Mesothelial cell of epicardium (in vitro differentiated cells): ENCODE data around the gene FAM72A. TPM values are rescaled to one million over a fixed set of nuclear protein-coding genes. Genes with fewer than 3 reads are reported as not detected.
"Not testable (repeated sequence)": the region's sequence is repeated elsewhere in the genome, so short reads cannot be mapped to it uniquely, and the experiment has no call there.

ENCODE experiments used
- DNase-seq, 2 experiments: peaks; one replicate each; pipeline ENCODE4 v3.0.0; 2021; ENCODE audit warnings: low spot score in 2 of 2; ENCODE audit not compliant: unreplicated experiment in 2 of 2
- H3K27ac Mint-ChIP-seq: 2 replicates; pipeline ENCODE4 v1.8.0; 2021; ENCODE audit warnings: mixed read lengths
- H3K27me3 Mint-ChIP-seq: 2 replicates; pipeline ENCODE4 v1.8.0; 2021; ENCODE audit warnings: low read depth, mixed read lengths
- H3K36me3 Mint-ChIP-seq: 2 replicates; pipeline ENCODE4 v1.8.0; 2021; ENCODE audit warnings: mixed read lengths
- H3K4me1 Mint-ChIP-seq: 2 replicates; pipeline ENCODE4 v1.8.0; 2021; ENCODE audit warnings: mixed read lengths
- H3K4me3 Mint-ChIP-seq: 2 replicates; pipeline ENCODE4 v1.8.0; 2021; ENCODE audit warnings: mild to moderate bottlenecking, moderate library complexity, mixed read lengths
- H3K9me3 Mint-ChIP-seq: 2 replicates; pipeline ENCODE4 v1.8.0; 2021; ENCODE audit warnings: mixed read lengths
- total RNA-seq: library from RNA; stranded (reverse); gene quantifications from 3 replicates; pipeline ENCODE4 v1.2.1, GENCODE V29; 2021

Gene FAM72A
- total RNA-seq, 1 donor from 2014 or later = 2.0 TPM

- not testable (repeated sequence) for H3K9me3 Mint-ChIP-seq, DNase-seq, H3K36me3 Mint-ChIP-seq, H3K27ac Mint-ChIP-seq, H3K27me3 Mint-ChIP-seq, H3K4me3 Mint-ChIP-seq, H3K4me1 Mint-ChIP-seq
Observed at GRCh38 chr1:206196748-206197424, 5.8 kb downstream of the FAM72A start.

DNA sequence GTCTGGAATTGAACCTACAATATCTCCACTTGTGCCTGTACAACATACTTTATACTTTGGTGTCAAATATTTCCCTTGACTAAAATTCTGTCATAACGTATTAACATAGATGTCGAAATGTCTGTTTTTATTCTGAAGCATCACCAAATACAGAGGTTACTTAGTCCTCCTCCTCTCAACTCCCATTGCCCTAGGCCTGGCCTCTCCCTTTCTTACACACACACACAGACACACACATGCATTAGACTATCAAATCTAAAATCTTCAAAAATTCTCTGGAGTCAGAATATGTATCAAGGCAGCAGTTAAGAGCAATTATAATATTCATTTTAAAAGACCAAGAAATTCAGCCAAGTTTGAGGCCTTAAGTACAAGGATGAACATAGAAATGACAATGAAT lies 7.5 kb downstream of the FAM72A start:
- not testable (repeated sequence) for H3K4me1 Mint-ChIP-seq, H3K9me3 Mint-ChIP-seq, H3K27ac Mint-ChIP-seq, DNase-seq, H3K4me3 Mint-ChIP-seq, H3K36me3 Mint-ChIP-seq, H3K27me3 Mint-ChIP-seq

DNA sequence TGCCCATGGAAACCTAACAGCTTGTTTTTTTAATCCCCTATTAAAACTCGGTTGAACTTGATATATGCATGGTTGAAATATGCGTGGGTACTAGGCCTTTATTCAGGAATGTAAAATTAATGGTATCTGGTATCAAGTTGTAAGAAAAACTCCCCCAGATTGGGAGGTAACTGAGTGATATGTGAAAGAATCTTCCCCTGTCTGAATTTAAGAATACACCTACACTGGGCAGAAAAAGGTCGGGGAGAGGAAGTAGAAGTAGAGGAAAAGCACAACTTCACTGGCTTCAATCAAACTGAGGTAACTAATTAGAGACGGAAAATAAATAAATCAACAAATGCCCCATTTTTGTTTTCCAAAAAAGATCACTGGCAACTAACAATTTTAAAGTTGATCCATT lies 15.8 kb downstream of the FAM72A start:
- H3K27me3 Mint-ChIP-seq, H3K4me3 Mint-ChIP-seq, H3K36me3 Mint-ChIP-seq, H3K9me3 Mint-ChIP-seq, DNase-seq, H3K4me1 Mint-ChIP-seq: not testable (repeated sequence)
- H3K27ac Mint-ChIP-seq = peak overlapping the region; percentile 70

GRCh38 chr1:206185778-206186177 lies 16.9 kb downstream of the FAM72A start:
- H3K27ac Mint-ChIP-seq, H3K4me3 Mint-ChIP-seq, H3K4me1 Mint-ChIP-seq, DNase-seq, H3K9me3 Mint-ChIP-seq, H3K36me3 Mint-ChIP-seq, H3K27me3 Mint-ChIP-seq: not testable (repeated sequence)

GRCh38 chr1:206183788-206184187 lies 18.9 kb downstream of the FAM72A start:
- H3K9me3 Mint-ChIP-seq, H3K27me3 Mint-ChIP-seq, H3K27ac Mint-ChIP-seq, DNase-seq, H3K4me3 Mint-ChIP-seq, H3K4me1 Mint-ChIP-seq, H3K36me3 Mint-ChIP-seq: not testable (repeated sequence)

DNA sequence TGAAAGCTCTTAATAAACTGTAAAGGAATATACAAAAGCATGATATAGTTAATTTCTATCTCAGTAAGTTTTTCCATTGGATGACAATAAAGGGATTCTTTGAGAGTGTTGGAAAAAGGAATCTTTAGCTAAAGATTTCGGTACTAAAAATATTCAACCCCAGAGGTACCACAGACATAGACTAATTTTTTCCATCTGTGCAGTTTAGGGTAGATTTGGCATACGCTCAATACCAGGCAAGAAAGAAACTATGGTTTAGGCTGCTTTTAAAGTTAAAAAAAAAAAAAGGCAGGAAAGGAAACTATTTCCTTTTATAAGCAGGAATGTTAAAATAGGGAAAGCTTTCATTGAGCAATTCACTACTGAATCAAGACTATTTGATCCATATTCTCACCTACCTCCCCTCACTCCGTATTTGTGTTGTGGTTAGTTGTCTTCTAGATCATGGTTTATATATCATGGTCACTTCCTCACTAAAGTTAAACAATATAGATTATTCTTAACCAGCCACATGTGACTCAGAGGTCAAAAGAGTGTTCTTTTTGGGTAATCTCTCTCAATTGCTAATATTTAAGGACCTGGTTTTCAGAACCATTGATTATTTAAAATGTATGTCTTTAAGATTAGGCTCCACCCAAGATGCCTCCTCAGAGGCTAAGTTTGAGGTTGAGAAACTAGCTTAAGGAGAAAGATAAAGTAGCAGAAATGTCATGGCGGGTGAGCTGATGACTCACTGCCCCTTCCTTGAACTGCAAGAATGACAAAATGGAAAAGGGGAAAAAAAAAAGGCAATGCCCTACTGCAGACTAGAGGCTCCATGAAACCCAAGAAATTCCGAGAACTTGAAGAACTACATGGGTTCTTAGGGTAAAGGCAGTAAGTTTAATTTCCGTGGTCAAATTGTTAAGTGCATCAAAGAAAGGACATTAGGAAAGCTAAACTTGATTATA lies 20.0 kb downstream of the FAM72A start:
- not testable (repeated sequence) for H3K27ac Mint-ChIP-seq, H3K27me3 Mint-ChIP-seq, H3K36me3 Mint-ChIP-seq, H3K4me1 Mint-ChIP-seq, H3K4me3 Mint-ChIP-seq, H3K9me3 Mint-ChIP-seq, DNase-seq

DNA sequence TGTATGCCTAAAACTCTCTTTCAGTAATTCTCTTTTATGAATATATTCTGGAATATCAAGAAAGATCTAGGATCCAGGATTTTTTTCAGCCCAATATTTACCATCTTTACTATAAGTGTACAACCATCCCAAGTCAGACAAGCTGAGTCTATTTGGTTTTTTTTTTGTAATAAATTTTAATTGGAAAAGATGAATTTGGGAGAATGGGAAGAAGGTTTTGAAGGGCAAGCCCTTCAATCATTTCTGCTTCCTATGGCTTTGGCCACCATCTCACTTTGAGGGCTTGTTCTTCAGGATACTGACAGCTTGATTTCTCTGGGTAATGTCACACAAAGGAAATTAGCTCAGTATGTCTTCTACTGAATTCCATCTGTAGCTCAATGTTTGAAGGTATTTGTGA lies 23.0 kb downstream of the FAM72A start:
- DNase-seq, H3K4me1 Mint-ChIP-seq, H3K9me3 Mint-ChIP-seq, H3K27ac Mint-ChIP-seq, H3K36me3 Mint-ChIP-seq, H3K4me3 Mint-ChIP-seq, H3K27me3 Mint-ChIP-seq: not testable (repeated sequence)

DNA sequence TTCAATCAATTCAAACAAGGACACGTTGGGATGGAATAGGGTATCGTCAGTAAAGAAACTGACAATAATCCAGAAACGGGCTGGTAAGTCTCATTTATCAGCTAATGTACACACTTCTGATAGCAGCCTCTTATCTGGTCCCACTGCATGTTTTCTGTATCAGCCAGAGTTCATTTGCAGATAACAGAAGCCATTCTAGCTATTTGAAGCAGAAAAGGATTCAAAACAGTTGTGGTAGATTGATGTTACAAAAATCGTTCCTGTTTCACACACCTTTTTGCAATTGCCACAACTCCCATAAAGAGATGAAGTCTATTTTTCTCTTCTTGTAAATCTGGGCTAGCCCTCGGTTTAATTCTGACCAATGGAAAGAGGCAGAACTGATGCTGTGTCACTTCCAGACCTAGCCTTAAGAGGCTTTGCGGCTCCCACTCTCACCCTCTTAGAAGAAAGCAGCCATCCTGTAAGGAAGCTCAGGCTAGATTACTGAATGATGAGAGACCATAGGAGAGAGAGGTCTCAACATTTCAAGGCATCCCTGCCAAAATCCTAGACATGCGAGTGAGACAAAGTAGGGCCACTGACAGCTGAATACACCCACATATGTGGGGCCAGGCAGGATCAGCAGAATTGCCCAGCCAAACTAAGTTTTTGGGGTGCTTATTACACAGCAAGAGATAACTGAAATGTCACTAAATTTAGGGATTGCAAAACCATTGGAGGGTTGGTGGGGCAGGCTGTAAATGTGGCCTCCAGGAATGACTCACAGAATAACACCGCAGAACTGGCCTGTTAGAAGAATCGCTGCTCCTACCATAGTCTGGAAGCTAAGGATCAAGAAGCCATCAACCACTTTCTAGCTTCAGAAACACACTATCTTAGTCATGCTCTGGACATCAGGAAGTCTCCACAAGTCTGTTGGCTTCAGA lies 24.3 kb downstream of the FAM72A start:
- not testable (repeated sequence) for H3K4me3 Mint-ChIP-seq, H3K36me3 Mint-ChIP-seq, DNase-seq, H3K27me3 Mint-ChIP-seq, H3K4me1 Mint-ChIP-seq, H3K9me3 Mint-ChIP-seq
- H3K27ac Mint-ChIP-seq = peak overlapping the region; percentile 7

- H3K27ac Mint-ChIP-seq, H3K27me3 Mint-ChIP-seq, H3K9me3 Mint-ChIP-seq, H3K4me3 Mint-ChIP-seq, H3K4me1 Mint-ChIP-seq, DNase-seq, H3K36me3 Mint-ChIP-seq: not testable (repeated sequence)
Observed at GRCh38 chr1:206176114-206176502, 26.5 kb downstream of the FAM72A start.

GRCh38 chr1:206175459-206176113 lies 27.1 kb downstream of the FAM72A start:
- DNase-seq, H3K36me3 Mint-ChIP-seq, H3K27me3 Mint-ChIP-seq, H3K4me1 Mint-ChIP-seq, H3K9me3 Mint-ChIP-seq, H3K27ac Mint-ChIP-seq, H3K4me3 Mint-ChIP-seq: not testable (repeated sequence)

DNA sequence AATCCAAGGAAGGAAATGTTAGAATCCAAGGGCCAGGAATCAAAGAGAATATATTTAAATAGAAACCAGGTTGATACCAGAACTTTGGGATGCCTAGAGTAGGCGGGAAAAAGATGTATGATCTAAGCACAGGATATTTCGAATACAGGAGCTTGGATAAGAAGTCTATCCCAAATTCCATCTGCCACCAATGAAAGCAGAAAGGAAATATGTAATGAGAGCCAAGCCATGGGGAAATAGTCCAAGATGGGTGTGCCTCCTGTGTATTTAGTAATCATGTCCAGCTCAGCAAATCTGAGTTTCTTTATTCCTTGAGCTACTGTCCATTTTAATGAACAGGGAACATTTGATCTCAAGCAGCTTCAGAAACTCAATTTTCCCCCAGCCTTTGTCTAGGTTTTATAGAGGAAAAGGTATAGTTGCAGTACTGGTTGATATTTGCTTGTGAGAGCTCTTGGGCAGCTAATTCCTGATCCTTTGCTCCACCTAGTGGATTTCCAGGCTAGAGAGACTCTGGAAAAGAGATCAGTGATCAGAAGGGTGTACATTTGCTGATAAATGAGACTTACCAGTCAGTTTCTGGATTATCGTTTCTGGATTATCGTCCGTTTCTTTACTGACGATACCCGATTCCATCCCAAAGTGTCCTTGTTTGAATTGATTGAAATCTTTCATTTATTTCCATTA lies 28.3 kb downstream of the FAM72A start:
- H3K4me1 Mint-ChIP-seq, H3K9me3 Mint-ChIP-seq, H3K36me3 Mint-ChIP-seq, H3K27ac Mint-ChIP-seq, DNase-seq, H3K4me3 Mint-ChIP-seq, H3K27me3 Mint-ChIP-seq: not testable (repeated sequence)

DNA sequence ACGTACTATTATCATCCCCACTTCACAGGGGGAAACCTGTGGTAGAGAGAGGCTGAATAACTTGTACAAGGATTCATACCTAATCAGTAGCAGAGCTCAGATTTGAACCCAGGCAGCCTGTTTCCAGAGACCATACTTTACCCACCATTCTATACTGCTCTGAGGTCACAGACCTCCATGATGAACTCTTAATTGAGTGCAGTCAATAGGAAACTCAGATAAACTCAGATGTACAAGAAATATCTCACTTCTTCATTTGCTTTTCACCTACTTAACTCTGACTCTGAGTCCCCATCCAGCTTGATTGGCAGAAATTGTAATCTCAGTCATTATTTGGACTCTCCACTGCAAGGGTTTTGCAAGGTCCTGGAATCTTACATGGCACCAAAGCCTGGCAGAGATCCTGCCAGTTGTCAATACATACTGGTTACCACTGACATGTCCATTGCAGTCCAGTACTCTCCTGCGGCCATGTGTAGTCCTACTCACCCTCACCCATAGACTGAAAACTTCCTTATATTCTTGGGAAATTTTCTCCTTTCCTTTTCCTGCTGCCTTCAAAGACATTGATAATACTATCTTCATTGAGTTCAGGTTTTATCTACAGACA lies 29.4 kb downstream of the FAM72A start:
- H3K4me1 Mint-ChIP-seq, H3K27ac Mint-ChIP-seq, DNase-seq, H3K9me3 Mint-ChIP-seq, H3K36me3 Mint-ChIP-seq, H3K27me3 Mint-ChIP-seq, H3K4me3 Mint-ChIP-seq: not testable (repeated sequence)
